Measurements from ENCODE around the gene CPXM2.

CPXM2 gene

DNA sequence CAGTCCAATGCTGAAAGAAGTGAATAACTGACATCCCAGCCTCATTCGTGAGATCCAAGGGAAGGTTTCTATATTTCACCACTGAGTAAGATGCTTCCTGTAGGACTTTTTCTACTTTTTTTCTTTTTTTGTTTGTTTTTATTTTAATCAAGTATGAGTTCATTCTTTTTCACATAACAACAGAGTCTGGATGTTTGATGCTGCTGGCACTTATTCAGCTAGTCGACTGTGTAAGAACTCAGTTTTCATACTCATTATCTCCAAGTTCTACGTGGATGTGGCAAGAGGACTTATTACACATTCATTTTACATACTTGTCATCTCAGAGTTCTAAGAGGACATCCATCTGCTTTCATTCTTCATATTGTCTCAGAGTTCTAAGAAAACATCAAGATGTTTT, 86.9 kb downstream of the CPXM2 start:
- DNase-seq, result no peak

DNA sequence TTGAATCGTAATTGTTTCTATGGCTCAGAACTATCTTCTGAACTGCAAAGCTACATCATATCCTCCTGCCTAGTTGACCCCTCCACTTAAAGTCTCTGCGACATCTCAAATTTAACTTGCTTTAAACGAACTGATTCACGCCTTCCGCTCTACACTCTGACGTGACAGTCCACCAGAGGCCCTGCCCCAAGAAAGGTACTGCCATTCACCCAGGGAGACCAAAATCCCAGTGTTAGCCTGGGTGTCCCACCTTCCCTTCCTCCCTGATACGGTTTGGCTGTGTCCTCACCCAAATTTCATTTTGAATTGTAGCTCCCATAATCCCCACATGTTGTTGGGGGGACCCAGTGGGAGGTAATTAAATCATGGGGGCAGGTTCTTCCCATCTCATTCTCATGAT, 90.8 kb downstream of the CPXM2 start:
- no peak for DNase-seq

DNA sequence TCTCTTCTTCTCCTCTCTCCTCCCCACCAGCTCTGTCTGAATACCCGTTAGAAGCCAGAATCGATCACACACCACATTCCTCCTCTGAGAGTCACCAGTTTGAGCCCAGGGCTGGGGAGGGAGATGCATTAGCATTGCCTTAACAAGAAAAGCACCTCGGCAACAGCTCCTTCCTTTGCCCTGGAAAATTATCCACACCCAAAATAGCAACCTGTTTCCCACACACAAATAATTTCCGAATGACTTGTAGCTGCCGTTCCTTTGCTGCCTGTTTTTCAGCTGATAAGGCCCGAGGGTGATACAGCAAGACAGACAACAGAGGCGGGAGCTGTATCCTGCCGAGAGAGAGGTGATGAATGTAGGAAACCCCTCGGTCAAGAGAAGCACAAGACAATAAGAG, 91.3 kb downstream of the CPXM2 start:
- no peak for DNase-seq

DNA sequence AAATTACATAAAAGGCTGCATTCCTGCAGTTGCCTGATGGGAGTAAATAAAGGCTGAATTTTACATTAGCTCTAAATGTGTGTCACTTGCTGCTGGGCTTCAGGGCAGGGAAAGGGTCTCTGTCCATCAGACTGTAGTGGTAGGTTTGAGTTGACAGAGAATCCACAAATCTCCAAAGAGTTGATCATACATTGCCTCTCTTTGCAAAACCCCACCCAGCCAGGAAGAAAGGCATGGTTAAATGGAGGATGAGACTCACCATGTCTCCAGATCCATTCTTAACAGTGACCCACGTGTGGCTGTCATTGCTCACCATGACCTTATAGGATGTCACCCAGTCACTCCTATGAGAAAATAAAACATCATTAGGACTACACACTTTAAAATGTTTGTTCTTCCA, 92.8 kb downstream of the CPXM2 start:
- no peak for DNase-seq

DNA sequence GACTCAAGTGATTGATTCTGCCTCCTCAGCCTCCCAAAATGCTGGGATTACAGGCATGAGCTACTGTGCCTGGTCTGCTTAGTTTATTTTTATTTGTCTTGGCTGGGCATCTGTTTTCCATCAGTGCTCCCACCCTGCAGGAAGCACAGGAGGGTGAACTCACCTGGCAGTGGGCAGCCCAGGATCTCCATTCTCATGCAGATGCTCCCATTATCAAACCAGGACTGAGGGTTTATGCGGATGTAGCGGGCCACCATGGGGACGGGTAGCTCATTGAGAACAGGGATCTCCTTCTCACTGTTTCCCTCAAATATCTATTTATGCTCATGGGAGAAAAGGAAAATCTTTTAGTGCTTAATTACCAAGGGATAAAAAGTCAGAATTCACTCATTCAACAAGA, 93.8 kb downstream of the CPXM2 start:
- no peak for DNase-seq

DNA sequence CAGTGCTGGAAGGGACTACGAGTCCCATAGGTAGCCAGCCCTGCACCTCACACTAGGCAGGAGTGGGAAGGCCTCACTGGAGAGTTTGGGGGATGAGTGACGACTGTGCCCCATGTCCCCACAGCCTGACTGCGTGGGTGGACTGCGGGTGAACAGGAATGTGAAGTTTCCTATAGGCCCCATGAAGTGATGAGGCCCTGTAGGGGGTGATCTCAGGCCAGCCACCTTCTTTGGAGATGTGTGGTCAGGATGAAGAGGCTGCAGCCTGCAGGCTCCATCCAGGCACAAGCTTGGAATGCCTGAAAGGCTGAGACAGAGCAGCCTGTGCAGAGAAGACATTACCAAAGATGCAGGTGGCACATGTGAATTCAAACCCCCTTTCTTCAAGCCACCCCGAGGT, 94.9 kb downstream of the CPXM2 start:
- no peak for DNase-seq

DNA sequence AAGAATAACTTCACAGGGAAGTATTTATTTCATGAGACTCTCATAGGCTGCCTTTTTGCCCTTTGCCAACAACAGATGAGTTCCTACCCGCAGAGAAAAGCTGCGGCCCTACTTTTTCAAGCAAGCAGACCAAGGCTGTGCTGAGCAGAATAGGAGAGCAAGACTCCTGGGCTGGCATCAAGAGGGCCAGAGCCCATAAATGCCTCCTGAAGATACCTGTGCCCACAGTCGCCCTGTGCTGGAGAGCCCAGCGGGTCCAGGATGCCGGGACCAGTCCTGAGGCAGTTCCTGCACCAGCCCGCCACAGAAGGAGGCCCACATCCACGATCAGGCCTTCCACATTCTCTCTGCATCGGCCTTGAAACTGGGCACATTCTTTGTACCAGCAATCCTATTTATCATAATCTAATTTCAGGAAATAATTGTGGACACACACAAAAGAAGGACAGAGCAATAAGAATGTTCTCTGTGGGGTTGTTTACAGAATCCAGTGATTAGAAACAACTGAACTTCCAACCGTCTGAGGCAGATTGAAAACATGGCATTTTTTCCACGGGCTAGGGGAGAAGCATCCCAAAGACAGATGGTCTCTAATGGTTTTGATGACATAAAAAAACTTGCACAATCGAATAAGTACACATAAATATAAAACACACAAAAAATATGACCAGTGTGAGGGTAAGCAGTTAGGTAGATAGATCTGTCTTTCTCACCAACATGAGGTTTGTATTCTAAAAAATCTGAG, 95.6 kb downstream of the CPXM2 start:
- no peak for DNase-seq

DNA sequence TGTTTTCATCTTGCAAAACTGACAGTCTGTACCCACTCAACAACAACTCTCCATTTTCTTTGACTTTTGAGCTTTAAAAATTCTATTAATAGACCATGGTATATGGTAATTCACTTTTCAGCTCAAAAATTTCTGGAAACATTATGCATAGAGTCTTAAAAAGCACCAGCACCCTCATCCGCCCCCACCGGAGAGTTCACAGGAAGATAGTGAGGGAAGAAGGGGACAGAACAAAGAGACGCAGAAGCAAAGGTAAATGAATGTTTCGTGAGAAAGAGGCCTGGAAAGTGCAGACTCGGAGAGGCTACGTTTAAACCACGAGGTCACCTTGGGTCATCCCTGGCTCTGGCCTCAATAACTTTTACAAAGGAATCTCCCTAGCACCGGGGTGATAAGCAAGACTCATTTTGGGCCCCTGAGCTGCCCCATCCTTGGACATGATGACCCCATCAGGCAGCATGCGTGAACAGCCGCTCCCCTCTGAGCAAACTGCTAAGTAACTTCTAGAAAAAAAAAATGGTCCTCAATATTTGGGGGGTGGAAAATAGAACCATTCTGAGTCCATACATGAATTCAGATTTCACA, 96.3 kb downstream of the CPXM2 start:
- DNase-seq, result no peak

DNA sequence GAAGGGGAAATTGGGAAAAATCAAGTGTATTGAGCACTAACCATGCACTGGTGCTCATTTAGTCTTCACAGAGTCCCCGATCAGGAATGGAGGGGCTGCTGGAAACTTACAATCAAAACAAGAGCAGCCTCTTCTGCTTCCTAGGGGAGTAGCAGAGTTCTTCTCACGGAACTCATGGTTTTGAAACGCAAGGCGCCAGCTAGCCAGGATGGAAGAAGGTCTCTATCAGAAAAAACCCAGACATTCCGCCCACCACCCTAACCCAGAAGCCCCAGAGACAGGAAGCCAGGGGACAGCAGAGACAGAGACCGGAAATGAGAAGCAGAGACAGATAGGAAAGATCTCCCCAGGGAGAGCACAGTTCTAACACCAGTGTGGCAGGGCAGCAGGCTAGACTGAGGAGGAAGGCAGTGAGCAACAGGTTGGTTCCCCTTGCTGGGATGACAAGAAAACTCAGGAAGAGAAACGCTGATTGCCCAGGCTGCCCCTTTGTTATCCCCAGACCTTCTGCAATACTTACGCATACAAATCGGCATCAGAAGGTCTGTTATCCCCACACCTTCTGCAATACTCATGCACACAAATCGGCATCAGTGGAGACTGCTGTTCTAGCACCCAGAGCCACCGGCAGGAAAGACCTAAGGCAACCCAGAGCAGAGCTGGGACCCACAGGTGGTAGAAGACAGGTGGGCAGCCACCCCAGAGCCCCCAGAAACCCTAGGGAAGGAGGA, 99.2 kb downstream of the CPXM2 start:
- no peak for DNase-seq

DNA sequence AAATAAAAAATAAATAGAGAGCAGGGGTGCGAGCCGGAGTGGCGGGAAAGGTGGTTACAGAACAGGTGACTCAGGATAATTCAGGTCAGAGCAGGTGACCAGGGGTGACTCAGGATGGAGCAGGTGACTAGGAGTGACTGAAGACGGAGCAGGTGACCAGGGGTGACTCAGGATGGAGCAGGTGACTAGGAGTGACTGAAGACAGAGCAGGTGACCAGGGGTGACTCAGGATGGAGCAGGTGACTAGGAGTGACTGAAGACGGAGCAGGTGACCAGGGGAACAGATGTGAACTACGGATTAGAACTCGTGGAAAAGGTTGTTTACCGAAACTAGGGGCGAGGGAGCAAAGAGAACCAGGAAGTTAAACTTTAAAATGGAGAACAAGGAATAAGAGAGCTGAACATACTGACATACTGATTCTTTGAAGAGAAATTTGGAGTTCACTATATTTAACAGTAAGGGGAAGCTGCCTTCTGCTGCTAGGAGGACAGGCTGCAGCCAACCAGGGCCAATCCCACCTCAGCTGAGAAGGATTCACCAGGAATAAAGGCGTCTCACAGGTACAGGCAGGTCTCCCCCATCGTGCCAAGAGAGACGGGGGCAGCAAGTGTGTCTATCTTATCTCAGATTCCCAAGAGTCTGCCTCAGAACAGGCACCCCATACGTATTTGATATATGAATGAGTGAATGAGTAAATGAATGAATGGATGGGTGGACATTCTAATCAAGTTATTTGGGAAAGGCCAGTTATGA, 101.3 kb downstream of the CPXM2 start:
- DNase-seq, result no peak

DNA sequence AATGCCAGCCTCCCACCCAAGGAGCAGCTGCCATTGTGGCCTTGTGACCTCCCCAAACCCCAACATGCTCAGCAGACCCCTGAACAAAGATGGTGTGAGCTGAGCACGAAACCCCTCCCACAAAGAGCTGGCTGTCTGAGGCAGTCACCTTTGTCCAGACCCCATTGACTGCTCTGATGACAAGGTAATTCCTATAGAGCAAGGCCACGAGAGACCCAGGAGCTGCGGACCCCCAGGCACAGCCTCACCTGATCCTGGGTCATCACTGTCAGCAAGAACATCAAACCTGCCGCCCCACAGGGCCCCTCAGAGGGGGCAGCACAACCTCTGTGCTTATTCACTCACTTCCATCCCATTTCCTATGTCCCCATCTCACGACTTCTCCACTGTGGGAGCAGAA, 102.6 kb downstream of the CPXM2 start:
- DNase-seq, result no peak

DNA sequence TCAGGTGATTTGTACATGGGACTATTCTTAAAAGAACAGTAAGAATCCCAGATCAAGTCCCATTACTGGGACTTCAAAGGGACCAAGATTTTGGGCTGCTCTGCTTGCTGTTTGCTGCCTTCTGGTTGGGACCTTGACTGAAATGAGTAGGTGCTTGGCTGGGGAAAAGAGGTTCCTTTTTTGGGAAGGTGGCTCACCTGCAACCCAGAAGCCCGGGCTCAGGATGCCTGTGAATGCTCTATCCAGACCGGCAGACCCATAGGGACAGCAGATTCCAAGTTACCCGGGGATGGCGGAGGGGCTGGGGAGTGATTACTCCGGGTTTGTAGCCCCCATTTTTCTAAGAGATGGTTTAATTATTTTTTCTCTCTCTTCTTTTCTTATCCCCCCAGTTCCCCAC, 104.0 kb downstream of the CPXM2 start:
- no peak for DNase-seq

DNA sequence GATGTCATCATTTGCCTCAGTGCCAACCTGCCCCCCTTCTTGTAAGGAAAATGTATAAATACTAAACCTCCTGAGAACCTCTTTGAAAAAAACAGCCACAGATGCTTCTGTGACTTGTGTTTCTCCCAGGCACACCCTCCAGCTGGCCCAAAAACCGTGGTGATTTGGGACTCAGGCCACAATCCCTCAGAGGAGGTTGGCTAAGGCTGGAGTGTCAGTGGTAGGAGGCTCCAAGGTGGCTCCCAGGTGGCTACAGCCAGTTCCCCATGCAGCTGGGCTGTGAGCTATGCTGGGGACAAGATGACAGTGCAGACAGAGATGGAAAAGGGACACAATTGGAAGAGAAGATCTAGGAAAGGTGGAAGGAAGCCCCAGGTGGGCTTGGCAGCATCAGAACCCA, 104.7 kb downstream of the CPXM2 start:
- DNase-seq, result no peak

DNA sequence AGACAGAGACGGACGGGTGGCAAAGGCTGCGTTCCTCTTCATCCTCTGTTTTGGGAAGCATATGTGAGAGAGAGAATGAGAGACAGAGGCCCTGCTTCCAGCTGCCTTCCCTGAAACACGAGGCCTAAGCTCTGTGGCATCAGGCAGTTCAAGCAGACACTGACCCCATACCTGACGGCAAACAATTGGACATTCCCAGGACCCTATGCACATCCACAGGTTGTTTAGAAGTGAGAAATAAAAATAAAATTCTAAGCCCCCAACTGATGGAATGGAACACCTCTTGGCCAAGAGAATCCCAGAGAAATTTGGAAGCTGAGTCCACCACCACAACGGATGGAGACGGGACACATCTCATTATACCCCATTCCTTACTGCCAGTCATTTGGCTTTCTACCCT, 105.3 kb downstream of the CPXM2 start:
- DNase-seq, result no peak

DNA sequence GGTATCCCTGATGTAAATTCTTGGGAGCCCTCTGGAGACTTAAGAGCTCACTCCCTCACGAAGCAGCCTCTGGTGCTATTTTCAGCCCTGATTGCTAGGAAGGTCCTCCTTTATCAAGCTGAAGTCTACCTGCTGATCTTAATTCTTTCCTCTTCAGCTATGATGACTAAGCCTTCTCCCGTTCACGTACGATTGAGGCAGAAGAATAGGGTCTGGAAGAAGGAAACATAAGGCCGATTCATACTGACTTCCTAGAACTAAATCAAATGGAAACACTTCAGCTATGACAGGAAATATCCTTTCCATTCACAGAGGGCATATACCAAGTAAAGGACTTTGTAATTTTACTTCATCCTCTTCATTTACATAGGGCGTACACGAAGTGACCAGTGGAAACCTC, 107.0 kb downstream of the CPXM2 start:
- DNase-seq, result no peak

DNA sequence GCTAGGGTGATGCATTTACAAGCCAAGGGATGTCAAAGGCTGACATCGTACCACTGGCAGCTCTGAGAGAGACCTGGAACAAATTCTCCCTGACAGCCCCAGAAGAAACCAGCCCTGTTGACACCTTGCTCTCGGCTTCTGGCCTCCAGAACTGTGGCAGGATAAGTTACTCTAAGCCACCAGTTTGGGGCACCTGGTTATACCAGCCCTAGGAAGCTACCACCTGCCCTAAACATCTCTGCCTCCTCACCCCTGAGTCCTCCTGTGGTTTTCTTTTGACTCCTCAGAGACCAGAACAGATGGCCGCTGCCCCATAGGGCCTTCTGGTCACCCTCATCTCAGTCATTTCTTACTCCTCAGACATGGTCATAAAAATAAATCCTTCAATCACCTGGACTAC, 107.4 kb downstream of the CPXM2 start:
- DNase-seq, result no peak

DNA sequence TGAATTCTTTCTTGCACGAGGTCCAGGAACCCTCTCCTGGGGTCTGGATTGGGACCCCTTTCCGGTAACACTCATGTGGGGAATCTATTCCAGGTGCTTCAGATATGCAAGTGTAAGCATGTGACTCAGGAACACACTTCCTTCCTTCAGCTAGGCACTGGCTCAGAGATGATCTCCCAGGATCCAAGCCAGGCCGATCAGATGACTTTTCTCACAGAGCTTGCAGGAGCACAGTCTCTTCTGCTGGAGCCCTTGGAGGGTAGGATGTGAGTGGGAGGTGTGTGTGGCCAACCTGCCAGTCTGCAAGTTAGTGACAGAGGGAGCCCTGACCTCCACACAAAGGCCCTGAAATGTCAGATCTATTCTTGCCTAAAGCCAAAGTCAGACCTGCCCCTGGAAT, 108.3 kb downstream of the CPXM2 start:
- no peak for DNase-seq

DNA sequence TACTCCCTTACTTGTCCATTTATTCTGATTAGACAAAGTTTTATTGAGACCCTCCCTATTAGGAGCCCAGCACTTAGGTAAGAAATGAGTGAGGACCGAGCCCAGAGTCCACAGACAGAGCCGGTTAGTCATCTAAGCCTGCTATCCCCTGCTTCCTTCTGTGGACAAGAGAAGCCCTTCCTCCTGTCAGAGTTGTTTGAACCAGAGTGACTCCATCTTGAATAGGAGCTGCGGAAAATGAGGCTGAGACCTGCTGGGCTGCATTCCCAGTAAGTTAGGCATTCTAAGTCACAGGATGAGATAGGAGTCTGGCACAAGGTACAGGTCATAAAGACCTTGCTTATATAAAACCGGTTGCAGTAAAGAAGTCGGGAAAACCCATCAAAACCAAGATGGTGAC, 109.1 kb downstream of the CPXM2 start:
- DNase-seq, result no peak

DNA sequence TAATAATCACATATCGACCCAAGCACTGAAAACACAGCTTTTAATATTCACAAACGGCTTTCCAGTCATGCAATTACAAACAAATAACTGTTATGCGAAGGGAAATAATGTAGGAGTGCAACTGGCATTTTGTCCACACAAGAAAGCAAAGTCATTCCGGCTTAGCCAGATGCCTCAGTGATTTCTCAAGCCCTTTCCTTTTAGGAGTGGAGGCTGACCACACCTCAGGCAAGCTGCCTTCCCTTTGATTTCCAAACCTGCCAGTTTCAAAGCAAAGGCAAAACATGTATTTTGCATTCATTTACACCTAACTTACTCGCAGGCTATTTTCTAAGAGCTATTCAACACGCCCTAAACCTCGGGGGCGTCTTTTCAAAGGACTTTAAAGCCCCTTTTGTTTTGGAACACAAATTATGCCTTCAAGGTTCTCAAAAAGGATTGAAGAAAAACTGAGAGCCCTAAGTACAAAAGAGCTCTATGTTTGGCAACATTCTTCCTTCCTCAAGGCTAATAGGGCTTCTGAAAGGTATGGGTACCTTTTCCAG, 109.6 kb downstream of the CPXM2 start:
- no peak for DNase-seq

DNA sequence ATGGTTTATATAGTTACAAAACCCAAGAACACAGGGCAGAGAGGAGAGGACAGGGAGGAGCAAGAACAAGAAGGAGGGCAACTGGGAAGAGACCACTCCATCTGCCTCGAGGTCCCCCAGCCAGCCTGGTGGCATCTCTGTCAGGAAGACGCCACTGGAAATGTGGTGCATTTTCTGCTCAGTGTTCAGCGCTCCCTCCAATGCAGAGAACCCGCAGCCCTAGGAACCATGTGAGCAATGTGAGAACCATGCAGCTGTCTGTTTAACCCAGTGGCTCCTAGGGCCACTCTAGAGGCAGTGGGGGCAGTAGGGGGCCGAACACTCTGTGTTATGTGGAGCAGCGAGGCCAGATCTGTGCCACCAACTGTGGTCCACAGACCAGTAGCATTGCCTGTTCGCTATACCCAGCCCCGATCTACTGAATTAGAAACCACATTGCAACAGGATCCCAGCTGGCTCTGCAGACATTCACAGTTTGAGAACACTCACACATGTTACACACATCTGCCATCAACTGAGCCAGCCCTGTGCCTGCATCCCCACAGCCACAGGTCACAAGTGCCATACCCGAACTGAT, 110.2 kb downstream of the CPXM2 start:
- no peak for DNase-seq

DNA sequence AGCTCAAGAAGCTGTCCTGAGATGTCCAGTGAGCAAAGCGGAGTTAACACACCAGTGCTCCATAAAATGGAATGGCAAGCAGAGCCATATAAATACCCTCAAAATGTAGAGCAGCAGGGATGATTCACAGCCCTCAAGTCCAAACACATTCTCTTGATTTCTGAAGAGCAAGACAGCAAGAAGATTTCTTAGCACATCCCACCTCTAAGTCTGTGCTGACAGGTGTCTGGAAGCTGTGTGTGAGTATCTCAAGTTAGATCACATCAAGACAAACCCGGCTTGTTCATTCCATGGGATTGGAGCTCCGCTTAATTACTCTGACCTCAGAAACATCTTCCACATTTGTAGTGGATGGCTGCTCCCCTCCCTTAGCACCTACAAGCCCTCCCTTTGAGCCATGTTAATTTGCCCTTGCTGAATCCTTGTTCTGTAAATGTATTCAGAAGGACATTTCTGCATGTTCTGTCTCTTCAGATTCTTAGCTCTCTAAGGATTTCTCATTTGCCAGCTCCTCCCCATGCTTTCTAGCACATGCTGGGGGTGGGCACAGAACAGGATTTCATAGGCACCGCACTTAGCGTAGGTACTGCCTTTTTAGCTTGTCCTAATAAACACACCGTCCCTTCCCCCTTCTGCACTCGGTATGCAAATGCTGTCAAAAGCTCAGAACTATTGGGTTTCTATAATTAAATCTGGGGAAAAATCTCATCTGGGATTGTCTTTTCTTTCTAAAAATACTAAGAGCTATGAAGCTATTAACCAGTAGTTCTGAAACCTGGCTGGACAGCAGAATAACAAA, 112.7 kb downstream of the CPXM2 start:
- DNase-seq, result peak in 22 of 58 donors; percentile 4 to 64 (median 32)

Measured in anterior cingulate cortex (tissue), 58 donors.